T-helper 1 cell treated with Interleukin-12 subunit alpha and Interleukin-12 subunit beta and Interleukin-4 antibody, amounts not matched to agents 30 ng/mL and 1 ng/mL, for 36 hours (primary cell): ENCODE measurements around the gene OGDHL. TPM values are rescaled to one million over a fixed set of nuclear protein-coding genes. Genes with fewer than 3 reads are reported as not detected.
"Not testable (repeated sequence)": the region's sequence is repeated elsewhere in the genome, so short reads cannot be mapped to it uniquely, and the experiment has no call there.

Experiments
- intact Hi-C: fragments of 100-400 bp; cut with micrococcal nuclease; formaldehyde crosslinking; loops from one replicate; pipeline ENCODE4 v1.15.1; 2024
- total RNA-seq: library from RNA; stranded (reverse); gene quantifications from 2 replicates; pipeline ENCODE4 v1.2.3, GENCODE V29; 2022

Gene OGDHL
- total RNA-seq: 0.12 TPM in 1 of 2 replicates, not detected in the other

GRCh38 chr10:49761789-49762565 is at the start of gene OGDHL:
Gene OGDHL, minus strand, starts transcription at chr10:49762323. Its CDS starts 3,731 bp downstream, at chr10:49758592.
- intact Hi-C loops: loop anchor here (1.0 to 10.0 kb wide), 2 partner anchors 155 to 357 kb away; no protein-coding TSS in a partner anchor

- intact Hi-C loops: no loop called here
These were observed 41.9 kb upstream of the OGDHL start for GRCh38 chr10:49803988-49804387.

GRCh38 chr10:49798275-49798674 is 36.2 kb upstream of the OGDHL start:
- intact Hi-C loops: no loop called here

- intact Hi-C loops: no loop called here
These were observed 29.0 kb upstream of the OGDHL start for GRCh38 chr10:49791100-49791499.

GRCh38 chr10:49784681-49785080 is 22.6 kb upstream of the OGDHL start:
- intact Hi-C loops: no loop called here

GRCh38 chr10:49783645-49784044 is 21.5 kb upstream of the OGDHL start:
- intact Hi-C loops: no loop called here

GRCh38 chr10:49781247-49781646 is 19.1 kb upstream of the OGDHL start:
- intact Hi-C loops: no loop called here

GRCh38 chr10:49778197-49778596 is 16.1 kb upstream of the OGDHL start:
- intact Hi-C loops: no loop called here

GRCh38 chr10:49776851-49777250 is 14.7 kb upstream of the OGDHL start:
- intact Hi-C loops: no loop called here

- intact Hi-C loops: no loop called here
These were observed 12.9 kb upstream of the OGDHL start for GRCh38 chr10:49775014-49775413.

GRCh38 chr10:49772944-49773343 is 10.8 kb upstream of the OGDHL start:
- intact Hi-C loops: not testable (repeated sequence)

GRCh38 chr10:49771046-49771445 is 8.9 kb upstream of the OGDHL start:
- intact Hi-C loops: not testable (repeated sequence)

GRCh38 chr10:49769692-49770091 is 7.6 kb upstream of the OGDHL start:
- intact Hi-C loops: loop anchor here (10.0 kb wide), 1 partner anchor 365 kb away; no protein-coding TSS in a partner anchor

GRCh38 chr10:49768731-49769130 is 6.6 kb upstream of the OGDHL start:
- intact Hi-C loops: loop anchor here (10.0 kb wide), 1 partner anchor 364 kb away; no protein-coding TSS in a partner anchor

- intact Hi-C loops: loop anchor here (10.0 kb wide), 1 partner anchor 364 kb away; no protein-coding TSS in a partner anchor
These were observed 6.2 kb upstream of the OGDHL start for GRCh38 chr10:49768329-49768728.

- intact Hi-C loops: loop anchor here (10.0 kb wide), 1 partner anchor 363 kb away; no protein-coding TSS in a partner anchor
These were observed 5.6 kb upstream of the OGDHL start for GRCh38 chr10:49767752-49768151.

- intact Hi-C loops: loop anchor here (10.0 kb wide), 1 partner anchor 362 kb away; no protein-coding TSS in a partner anchor
These were observed 4.4 kb upstream of the OGDHL start for GRCh38 chr10:49766484-49766883.

GRCh38 chr10:49762566-49762877 is 399 bp upstream of the OGDHL start:
- intact Hi-C loops: loop anchor here (1.0 to 10.0 kb wide), 2 partner anchors 155 to 358 kb away; no protein-coding TSS in a partner anchor

GRCh38 chr10:49761201-49761788 is 828 bp downstream of the OGDHL start:
- intact Hi-C loops: loop anchor here (10.0 kb wide), 1 partner anchor 356 kb away; no protein-coding TSS in a partner anchor

- intact Hi-C loops: loop anchor here (10.0 kb wide), 1 partner anchor 356 kb away; no protein-coding TSS in a partner anchor
These were observed 1.3 kb downstream of the OGDHL start for GRCh38 chr10:49760789-49761188.

GRCh38 chr10:49759787-49760551 is 2.2 kb downstream of the OGDHL start:
- intact Hi-C loops: loop anchor here (10.0 kb wide), 1 partner anchor 355 kb away; no protein-coding TSS in a partner anchor
